NCI-H2107 treated with DMSO at 0.1 percent for 48 hours (cell line): ENCODE results near the gene GRK4.
A peak's percentile ranks its signal among the peaks of the same experiment; 100 is the strongest.
"Not testable (repeated sequence)": the region's sequence is repeated elsewhere in the genome, so short reads cannot be mapped to it uniquely, and the experiment has no call there.

ENCODE experiments used
- DNase-seq: peaks from one replicate; lab custom pipeline; 2025; ENCODE audit not compliant: unreplicated experiment; lab: John Stamatoyannopoulos, UW

The GRK4 gene

GRCh38 chr4:2958446-2958845, 4.9 kb upstream of the GRK4 start:
- no peak for DNase-seq

- not testable (repeated sequence) for DNase-seq
These were observed 2.9 kb upstream of the GRK4 start for GRCh38 chr4:2960450-2960849.

GRCh38 chr4:2961421-2961810, 2.0 kb upstream of the GRK4 start:
- DNase-seq, result no peak

GRCh38 chr4:2961811-2962441, 1.4 kb upstream of the GRK4 start:
- DNase-seq, result no peak

- DNase-seq, result no peak
These were observed 677 bp upstream of the GRK4 start for GRCh38 chr4:2962614-2963174.

- DNase-seq, result no peak
These were observed 648 bp downstream of the GRK4 start for GRCh38 chr4:2963966-2964471.

- no peak for DNase-seq
These were observed 1.4 kb downstream of the GRK4 start for GRCh38 chr4:2964706-2965258.

DNA sequence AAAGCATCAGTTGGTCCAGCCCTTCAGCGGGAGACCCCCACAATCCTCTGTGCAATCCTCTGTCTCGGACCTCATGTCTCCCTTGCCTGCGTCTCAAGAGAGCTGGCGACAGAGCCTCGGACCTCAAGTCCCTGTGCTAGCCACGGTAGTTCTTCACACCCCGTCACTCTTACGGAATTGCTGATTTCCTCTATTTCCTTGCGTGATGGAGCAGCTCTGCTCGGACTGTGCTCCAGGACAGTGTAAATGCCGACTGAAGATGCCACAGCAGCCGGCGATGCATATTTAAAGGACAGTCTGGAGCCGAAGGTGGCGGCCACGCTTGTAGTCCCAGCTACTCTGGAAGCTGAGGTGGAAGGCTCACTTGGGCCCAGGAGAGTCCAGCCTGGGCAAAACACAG, 1.9 kb downstream of the GRK4 start:
- no peak for DNase-seq

GRCh38 chr4:2968381-2968780, 5.0 kb downstream of the GRK4 start:
- no peak for DNase-seq

DNA sequence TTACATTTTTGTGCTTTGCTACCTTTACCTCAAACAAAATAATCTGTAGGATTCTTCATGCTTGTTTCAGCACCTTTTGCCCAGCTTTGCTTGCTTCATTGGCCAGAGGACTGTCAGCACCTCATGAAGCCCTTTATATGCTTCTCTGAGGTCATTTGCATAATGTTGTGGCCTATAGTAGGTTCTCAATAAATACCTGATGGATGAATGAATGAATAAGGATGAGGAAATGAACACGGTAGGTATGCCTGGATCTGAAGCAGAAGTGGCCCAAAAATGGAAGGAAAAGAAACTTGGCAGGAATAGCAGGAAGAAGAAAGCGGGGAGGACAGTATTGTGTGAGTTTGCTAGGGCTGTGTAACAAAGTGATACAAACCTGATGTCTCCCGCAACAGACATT, 7.9 kb downstream of the GRK4 start:
- no peak for DNase-seq

DNA sequence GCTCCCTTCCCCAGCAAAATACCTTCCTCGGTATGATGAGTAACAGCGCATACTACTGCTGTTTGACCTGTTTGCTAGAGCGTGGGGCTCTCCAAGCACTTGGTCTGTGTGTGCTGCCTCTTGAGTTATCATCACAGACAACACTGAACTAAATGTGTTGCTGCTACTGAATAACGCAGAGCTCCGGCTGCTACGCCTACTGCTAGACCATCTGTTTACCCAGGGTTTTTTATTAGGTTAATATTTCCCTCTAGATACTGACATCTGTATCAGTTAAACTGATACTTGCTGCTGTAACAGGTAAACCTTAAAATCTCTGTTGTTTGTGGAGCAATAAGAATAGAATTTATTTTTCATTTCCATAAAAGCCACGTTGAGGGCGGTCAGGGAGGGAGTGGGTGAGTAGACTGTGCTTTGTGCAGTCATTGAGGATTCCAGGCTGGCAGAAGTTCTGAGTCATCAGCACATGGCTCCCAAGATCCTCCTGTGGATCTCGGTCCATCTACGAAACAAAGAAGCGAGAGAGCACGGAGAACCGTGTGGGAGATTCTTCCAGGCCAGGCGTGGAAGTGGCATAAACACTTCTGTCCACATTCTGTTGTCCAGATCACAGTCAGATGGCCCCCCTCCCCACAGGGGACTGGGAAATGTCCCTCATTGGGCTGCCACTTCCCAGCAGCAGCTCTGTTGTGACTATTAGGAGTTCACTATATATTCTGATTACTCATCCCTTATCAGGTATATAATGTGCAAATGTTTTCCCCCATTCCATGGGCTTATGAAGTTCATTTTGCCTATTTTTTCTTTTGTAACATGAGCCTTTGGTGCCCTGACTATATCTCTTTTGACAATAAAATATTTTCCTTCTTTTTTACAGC, 14.1 kb downstream of the GRK4 start:
- no peak for DNase-seq

DNA sequence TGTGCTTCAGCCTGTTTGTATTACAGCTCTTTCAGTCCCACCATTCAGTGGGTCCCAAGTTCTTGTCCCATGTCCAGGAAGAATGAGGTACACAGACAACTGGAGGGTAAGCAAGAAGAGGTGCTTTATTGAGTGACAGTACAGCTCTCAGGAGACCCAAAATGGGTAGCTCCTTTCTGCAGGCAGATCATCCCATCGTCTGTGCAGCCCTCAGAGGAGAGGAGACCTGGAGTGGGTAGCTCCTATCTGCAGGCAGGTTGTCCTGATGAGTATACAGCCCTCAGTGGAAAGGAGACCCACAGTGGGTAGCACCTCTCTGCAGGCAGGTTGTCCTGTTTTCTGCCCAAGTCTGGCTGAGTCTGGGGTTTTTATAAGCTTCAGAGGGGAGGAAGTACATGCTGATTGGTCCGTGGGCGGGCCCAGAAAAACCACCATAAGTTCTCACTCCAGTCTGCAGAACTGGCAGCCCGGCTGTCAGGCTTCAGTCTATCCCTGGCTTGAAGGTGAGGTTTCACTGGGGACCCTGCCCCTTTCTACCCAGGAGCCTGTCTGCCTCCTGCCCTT, 18.0 kb downstream of the GRK4 start:
- DNase-seq, result no peak

DNA sequence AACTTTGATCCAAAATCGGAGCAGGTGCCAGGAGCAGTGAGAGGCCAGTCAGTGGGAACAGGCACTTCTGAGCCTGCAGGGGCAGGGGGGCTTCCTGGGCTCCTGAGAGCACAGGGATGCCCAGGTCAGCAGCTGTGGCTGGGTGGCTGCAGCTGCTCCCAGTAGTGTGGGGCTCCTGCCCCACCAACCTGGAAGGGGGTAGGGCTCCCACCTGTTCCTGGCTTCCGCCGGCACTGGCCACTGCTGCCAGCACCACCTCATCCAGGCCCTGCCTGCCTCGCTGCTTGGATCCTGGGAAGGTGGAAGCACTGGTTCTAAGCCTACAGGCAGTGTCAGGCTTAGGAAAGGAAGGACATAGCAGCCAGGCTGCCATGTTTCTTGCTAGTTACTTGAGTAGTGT, 18.6 kb downstream of the GRK4 start:
- DNase-seq, result no peak

DNA sequence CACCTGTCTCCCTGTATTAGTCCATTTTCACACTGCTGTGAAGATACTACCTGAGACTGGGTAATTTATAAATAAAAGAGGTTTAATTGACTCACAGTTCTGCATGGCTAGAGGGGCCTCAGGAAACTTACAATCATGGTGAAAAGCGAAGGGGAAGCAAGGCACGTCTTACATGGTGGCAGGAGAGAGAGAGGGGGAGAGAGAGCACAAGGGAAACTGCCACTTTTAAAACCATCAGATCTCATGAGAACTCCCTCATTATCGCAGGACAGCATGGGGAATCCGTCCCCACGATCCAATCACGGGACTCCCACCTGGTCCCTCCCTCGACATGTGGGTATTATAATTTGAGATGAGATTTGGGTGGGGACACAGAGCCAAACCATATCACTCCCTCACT, 20.3 kb downstream of the GRK4 start:
- not testable (repeated sequence) for DNase-seq

DNA sequence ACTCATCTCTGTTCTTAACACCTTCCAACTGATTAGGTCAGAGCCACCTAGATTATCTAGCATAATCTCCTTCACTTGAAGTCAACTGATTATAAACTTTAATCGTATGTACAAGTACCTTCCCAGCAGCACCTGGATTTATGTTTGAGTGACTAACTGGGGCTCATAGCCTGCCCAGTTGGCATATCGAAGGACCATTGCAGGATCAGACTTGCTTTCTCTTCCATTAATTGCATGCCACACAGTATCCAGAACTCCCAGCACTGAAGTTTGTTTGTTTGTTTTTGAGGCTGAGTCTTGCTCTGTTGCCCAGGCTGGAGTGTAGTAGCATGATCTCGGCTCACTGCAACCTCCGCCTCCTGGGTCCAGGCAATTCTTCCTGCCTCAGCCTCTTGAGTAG, 27.9 kb downstream of the GRK4 start:
- no peak for DNase-seq

GRCh38 chr4:2994917-2995316, 31.5 kb downstream of the GRK4 start:
- no peak for DNase-seq

DNA sequence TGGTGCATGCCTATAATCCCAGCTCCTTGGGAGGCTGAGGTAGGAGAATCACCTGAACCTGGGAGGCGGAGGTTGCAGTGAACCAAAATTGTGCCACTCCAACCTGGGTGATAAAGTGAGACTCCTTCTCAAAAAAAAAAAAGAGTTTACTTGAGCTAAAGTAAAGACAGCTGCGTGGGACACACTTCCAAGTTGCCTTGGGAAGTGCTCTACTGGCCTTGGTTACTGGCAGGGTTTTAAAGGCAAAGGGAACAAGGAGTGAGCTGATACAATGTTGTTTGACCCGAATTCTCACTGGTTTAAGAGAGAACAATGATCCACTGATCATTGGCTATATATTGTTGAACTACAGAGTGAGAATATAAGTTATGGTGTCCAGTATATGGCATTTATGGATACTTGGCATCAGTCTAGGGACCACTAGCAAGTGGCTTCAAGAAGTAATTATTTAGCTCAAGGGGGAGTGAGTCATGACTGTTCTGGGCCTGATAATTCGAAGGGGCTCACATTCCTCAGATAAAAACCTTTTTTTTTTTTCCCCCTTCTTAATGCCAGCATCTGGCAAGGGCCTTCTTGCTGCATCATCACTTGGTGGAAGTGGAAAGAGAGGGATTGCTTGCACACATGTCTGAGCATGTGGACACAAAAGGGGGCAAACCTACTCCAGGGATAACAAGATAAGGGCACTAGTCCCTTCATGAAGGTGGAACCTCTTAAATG, 32.3 kb downstream of the GRK4 start:
- DNase-seq, result no peak

DNA sequence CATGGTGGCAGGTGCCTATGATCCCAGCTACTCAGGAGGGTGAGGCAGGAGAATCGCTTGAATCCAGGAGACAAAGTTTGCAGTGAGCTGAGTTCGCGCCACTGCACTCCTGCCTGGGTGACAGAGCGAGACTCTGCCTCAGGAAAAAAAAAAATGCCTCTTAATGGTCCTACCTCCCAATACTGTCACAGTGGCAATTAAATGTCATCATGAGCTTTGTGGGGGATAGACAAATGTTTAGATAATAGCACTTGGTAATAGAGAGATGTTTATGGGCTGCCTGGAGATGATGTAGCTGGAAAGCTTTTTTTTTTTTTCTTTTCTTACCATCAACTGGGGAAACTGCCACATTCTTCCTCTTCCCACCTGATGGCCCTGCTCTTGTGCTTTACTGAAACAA, 33.0 kb downstream of the GRK4 start:
- no peak for DNase-seq

DNA sequence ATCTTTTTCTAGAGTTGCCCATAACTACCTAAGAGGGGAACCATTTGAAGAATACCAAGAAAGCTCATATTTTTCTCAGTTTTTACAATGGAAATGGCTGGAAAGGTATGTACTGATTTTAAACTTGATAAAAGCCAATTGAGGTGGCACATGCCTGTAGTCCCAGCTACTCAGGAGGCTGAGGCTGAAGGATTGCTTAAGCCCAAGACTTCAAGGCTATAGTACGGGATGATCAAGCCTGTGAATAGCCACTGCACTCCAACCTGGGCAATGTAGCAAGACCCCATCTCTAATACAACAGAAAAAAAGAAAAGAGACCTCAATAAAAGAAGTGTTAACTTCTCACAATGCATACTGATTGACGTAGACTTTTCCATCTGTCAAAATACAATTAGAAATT, 44.4 kb downstream of the GRK4 start:
- no peak for DNase-seq

- peak; percentile 49 for DNase-seq
These were observed 46.1 kb downstream of the GRK4 start for GRCh38 chr4:3009422-3009821.

GRCh38 chr4:3010577-3010976, 47.2 kb downstream of the GRK4 start:
- no peak for DNase-seq
